HCT116 (cell line): ENCODE measurements around the gene ANKFN1. TPM values are rescaled to one million over a fixed set of nuclear protein-coding genes. Genes with fewer than 3 reads are reported as not detected.

Experiments
- ATAC-seq: fragments of 200-7000 bp; cut with Tn5 transposase; 2 replicates; pipeline ENCODE4 v1.9.1; 2020; ENCODE audit warnings: mild to moderate bottlenecking, moderate library complexity
- BruUV-seq: library from RNA; stranded (reverse); fragments of 400-500 nt; replicated peaks from 2 replicates; lab custom pipeline; 2021; lab: Mats Ljungman, UMichigan
- CTCF ChIA-PET: fragments of 300-600 bp; sonication (Branson Sonifier 250); formaldehyde crosslinking; loops from one replicate; lab custom pipeline; 2021; ENCODE audit warnings: antibody characterized with exemption; lab: Charles Lee
- POLR2A ChIA-PET: fragments of 300-600, 350-600 bp; sonication (Branson Sonifier 250); formaldehyde crosslinking; loops from one replicate; lab custom pipeline; 2021; ENCODE audit warnings: antibody characterized with exemption; lab: Charles Lee
- RAD21 ChIA-PET, 2 experiments: fragments of 300-600 bp; sonication (Branson Sonifier 250); formaldehyde crosslinking; loops; one replicate each; lab custom pipeline; 2023; ENCODE audit warnings: low total read pairs in 2 of 2; ENCODE audit not compliant: uncharacterized antibody in 2 of 2, unreplicated experiment in 2 of 2, low non-redundant PET in 1 of 2; lab: Charles Lee
- DNase-seq: peaks from one replicate; pipeline ENCODE4 v3.0.0-alpha.2; 2010; ENCODE audit warnings: low read depth, low spot score
- H2AFZ ChIP-seq: fragments of 200-600 bp; shearing (Covaris generic), sonication (generic); 2 replicates; pipeline ENCODE4 v1.6.1; 2017; ENCODE audit warnings: low read depth, mixed run types, mixed read lengths, antibody characterized with exemption, low read length; ENCODE audit not compliant: poor library complexity, severe bottlenecking
- H3K27ac ChIP-seq: 2 replicates; pipeline ENCODE4 v1.5.1; 2012; ENCODE audit warnings: low read depth, low read length
- H3K27me3 ChIP-seq: fragments of 200-600 bp; sonication (generic); 2 replicates; pipeline ENCODE4 v1.6.1; 2016; ENCODE audit warnings: mixed run types, low read length, mixed read lengths; ENCODE audit not compliant: insufficient read depth
- H3K36me3 ChIP-seq, 2 experiments: fragments of 200-500 bp in 1 of 2; fragments of 200-600 bp in 1 of 2; sonication (Bioruptor generic) in 1 of 2; sonication (generic) in 1 of 2; 2 replicates each; pipeline versions ENCODE4 v1.5.1 to v1.6.1; 2014 to 2016; ENCODE audit warnings: low read length in 2 of 2, inconsistent platforms in 1 of 2, mixed read lengths in 1 of 2, mixed run types in 1 of 2; ENCODE audit not compliant: insufficient read depth in 2 of 2, control insufficient read depth in 1 of 2
- H3K4me1 ChIP-seq, 2 experiments: fragments of 200-600 bp in 1 of 2; sonication (generic) in 1 of 2; 2 replicates each; pipeline versions ENCODE4 v1.5.1 to v1.6.1; 2012 to 2017; ENCODE audit warnings: low read length in 2 of 2, inconsistent platforms in 1 of 2, mild to moderate bottlenecking in 1 of 2, mixed read lengths in 1 of 2, mixed run types in 1 of 2, moderate library complexity in 1 of 2; ENCODE audit not compliant: insufficient read depth in 2 of 2, control insufficient read depth in 1 of 2
- H3K4me2 ChIP-seq: fragments of 200-600 bp; sonication (generic); 2 replicates; pipeline ENCODE4 v1.6.1; 2017; ENCODE audit warnings: mixed run types, low read length, mixed read lengths
- H3K4me3 ChIP-seq, 2 experiments: fragments of 200-600 bp in 1 of 2; sonication (generic) in 1 of 2; replicated peaks in 1 of 2; 2 replicates each; pipeline ENCODE4 v1.5.1; 2011 to 2016; ENCODE audit warnings: low read length in 2 of 2, control low read depth in 1 of 2, low read depth in 1 of 2, mild to moderate bottlenecking in 1 of 2, mixed read lengths in 1 of 2, mixed run types in 1 of 2
- H3K79me2 ChIP-seq: fragments of 200-600 bp; sonication (generic); 2 replicates; pipeline ENCODE4 v1.6.1; 2017; ENCODE audit warnings: mild to moderate bottlenecking, mixed run types, low read length, moderate library complexity, mixed read lengths; ENCODE audit not compliant: insufficient read depth
- H3K9ac ChIP-seq: fragments of 200-600 bp; sonication (generic); 2 replicates; pipeline ENCODE4 v1.6.1; 2016; ENCODE audit warnings: low read length, mixed read lengths
- H3K9me2 ChIP-seq: fragments of 200-600 bp; sonication (generic), shearing (Covaris generic); 2 replicates; pipeline ENCODE4 v1.6.1; 2017; ENCODE audit warnings: mixed run types, mild to moderate bottlenecking, moderate library complexity; ENCODE audit not compliant: insufficient read depth
- H3K9me3 ChIP-seq, 2 experiments: fragments of 200-500 bp in 1 of 2; fragments of 200-600 bp in 1 of 2; sonication (Bioruptor generic) in 1 of 2; sonication (generic) in 1 of 2; 2 replicates each; pipeline ENCODE4 v1.6.1; 2014 to 2017; ENCODE audit warnings: low read length in 2 of 2, mixed read lengths in 2 of 2, inconsistent platforms in 1 of 2, low read depth in 1 of 2, mild to moderate bottlenecking in 1 of 2, mixed run types in 1 of 2, moderate library complexity in 1 of 2; ENCODE audit not compliant: control insufficient read depth in 1 of 2, insufficient read depth in 1 of 2
- H4K20me1 ChIP-seq: fragments of 200-600 bp; sonication (generic), shearing (Covaris generic); 2 replicates; pipeline ENCODE4 v1.6.1; 2017; ENCODE audit warnings: mixed run types, mild to moderate bottlenecking, moderate library complexity; ENCODE audit not compliant: insufficient read depth
- POLR2A ChIP-seq: IDR thresholded peaks from 2 replicates; pipeline ENCODE4 v1.7.0; 2011; ENCODE audit warnings: borderline replicate concordance; ENCODE audit not compliant: insufficient read depth, insufficient read length; ENCODE audit errors: extremely low read depth
- SP1 ChIP-seq: IDR thresholded peaks from 2 replicates; pipeline ENCODE4 v1.6.1; 2012; ENCODE audit warnings: low read depth
- YY1 ChIP-seq: IDR thresholded peaks from 2 replicates; pipeline ENCODE4 v1.6.1; 2011; ENCODE audit warnings: low read length, low read depth, moderate library complexity, mild to moderate bottlenecking; ENCODE audit not compliant: insufficient replicate concordance; ENCODE audit errors: extremely low read depth
- intact Hi-C: fragments of 100-400 bp; cut with micrococcal nuclease; formaldehyde crosslinking; loops from 2 replicates; pipeline ENCODE4 v1.10.0; 2022
- total RNA-seq: library from RNA; stranded (reverse); gene quantifications from one replicate; pipeline ENCODE4 v1.2.1, GENCODE V29; 2021; ENCODE audit not compliant: unreplicated experiment
- TF ChIP-seq, protein P1 (sequence below), 3 experiments: fragments of 200-600 bp in 1 of 3; sonication (generic) in 1 of 3; IDR thresholded peaks in 2 of 3; conservative IDR thresholded peaks in 1 of 3; 2 replicates each; pipeline ENCODE4 v1.5.1; 2012 to 2017; ENCODE audit warnings: low read depth in 2 of 3, low read length in 2 of 3, antibody characterized with exemption in 1 of 3, borderline replicate concordance in 1 of 3, control low read depth in 1 of 3, mild to moderate bottlenecking in 1 of 3, mixed read lengths in 1 of 3, mixed run types in 1 of 3, moderate library complexity in 1 of 3; ENCODE audit not compliant: insufficient read depth in 1 of 3
- TF ChIP-seq, protein P2 (sequence below): IDR thresholded peaks from 2 replicates; pipeline ENCODE4 v1.6.1; 2012; ENCODE audit warnings: low read depth

ANKFN1 gene
- total RNA-seq, 1 experiment from 2014 or later = 1.1 TPM

- no peak overlapping the region for H3K4me2 ChIP-seq
- RAD21 ChIA-PET = no interaction called here
- no peaks in the 10 kb centered on the region for H3K36me3 ChIP-seq
- peaks cover 18% of the 10 kb centered on the region; the same call in 1 of the 2 replicates for H3K27me3 ChIP-seq
- no peaks in the 10 kb centered on the region for H4K20me1 ChIP-seq
- H2AFZ ChIP-seq = no peak overlapping the region
- H3K27ac ChIP-seq = no peak overlapping the region
- CTCF ChIA-PET = no interaction called here
- ATAC-seq (no peak), DNase-seq (no peak)
- POLR2A ChIA-PET = no interaction called here
- H3K9ac ChIP-seq = no peak overlapping the region
- no TSS peak for BruUV-seq
- TF ChIP-seq YY1 (no peak), SP1 (no peak), POLR2A (no peak)
- TF ChIP-seq, protein P1, sequence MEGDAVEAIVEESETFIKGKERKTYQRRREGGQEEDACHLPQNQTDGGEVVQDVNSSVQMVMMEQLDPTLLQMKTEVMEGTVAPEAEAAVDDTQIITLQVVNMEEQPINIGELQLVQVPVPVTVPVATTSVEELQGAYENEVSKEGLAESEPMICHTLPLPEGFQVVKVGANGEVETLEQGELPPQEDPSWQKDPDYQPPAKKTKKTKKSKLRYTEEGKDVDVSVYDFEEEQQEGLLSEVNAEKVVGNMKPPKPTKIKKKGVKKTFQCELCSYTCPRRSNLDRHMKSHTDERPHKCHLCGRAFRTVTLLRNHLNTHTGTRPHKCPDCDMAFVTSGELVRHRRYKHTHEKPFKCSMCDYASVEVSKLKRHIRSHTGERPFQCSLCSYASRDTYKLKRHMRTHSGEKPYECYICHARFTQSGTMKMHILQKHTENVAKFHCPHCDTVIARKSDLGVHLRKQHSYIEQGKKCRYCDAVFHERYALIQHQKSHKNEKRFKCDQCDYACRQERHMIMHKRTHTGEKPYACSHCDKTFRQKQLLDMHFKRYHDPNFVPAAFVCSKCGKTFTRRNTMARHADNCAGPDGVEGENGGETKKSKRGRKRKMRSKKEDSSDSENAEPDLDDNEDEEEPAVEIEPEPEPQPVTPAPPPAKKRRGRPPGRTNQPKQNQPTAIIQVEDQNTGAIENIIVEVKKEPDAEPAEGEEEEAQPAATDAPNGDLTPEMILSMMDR (IDR thresholded peaks at IDR 0.05 in 2 of 3, conservative IDR thresholded peaks at IDR 0.05 in 1 of 3; ENCODE audit: borderline replicate concordance in 1 of 3, insufficient read depth in 1 of 3, low read depth in 2 of 3, low read length in 2 of 3) = no peak
- TF ChIP-seq, protein P2, sequence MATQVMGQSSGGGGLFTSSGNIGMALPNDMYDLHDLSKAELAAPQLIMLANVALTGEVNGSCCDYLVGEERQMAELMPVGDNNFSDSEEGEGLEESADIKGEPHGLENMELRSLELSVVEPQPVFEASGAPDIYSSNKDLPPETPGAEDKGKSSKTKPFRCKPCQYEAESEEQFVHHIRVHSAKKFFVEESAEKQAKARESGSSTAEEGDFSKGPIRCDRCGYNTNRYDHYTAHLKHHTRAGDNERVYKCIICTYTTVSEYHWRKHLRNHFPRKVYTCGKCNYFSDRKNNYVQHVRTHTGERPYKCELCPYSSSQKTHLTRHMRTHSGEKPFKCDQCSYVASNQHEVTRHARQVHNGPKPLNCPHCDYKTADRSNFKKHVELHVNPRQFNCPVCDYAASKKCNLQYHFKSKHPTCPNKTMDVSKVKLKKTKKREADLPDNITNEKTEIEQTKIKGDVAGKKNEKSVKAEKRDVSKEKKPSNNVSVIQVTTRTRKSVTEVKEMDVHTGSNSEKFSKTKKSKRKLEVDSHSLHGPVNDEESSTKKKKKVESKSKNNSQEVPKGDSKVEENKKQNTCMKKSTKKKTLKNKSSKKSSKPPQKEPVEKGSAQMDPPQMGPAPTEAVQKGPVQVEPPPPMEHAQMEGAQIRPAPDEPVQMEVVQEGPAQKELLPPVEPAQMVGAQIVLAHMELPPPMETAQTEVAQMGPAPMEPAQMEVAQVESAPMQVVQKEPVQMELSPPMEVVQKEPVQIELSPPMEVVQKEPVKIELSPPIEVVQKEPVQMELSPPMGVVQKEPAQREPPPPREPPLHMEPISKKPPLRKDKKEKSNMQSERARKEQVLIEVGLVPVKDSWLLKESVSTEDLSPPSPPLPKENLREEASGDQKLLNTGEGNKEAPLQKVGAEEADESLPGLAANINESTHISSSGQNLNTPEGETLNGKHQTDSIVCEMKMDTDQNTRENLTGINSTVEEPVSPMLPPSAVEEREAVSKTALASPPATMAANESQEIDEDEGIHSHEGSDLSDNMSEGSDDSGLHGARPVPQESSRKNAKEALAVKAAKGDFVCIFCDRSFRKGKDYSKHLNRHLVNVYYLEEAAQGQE = peak; percentile 19; the same call in 1 of the 2 replicates
- intact Hi-C loops = no loop called here
- no peaks in the 10 kb centered on the region for H3K9me2 ChIP-seq
- no peaks in the 10 kb centered on the region for H3K79me2 ChIP-seq
- no peaks in the 10 kb centered on the region for H3K4me1 ChIP-seq
- H3K4me3 ChIP-seq = no peak overlapping the region
- no peaks in the 10 kb centered on the region for H3K9me3 ChIP-seq
Observed at GRCh38 chr17:56149266-56150036, 3.8 kb upstream of the ANKFN1 start.
